Smooth muscle cell (in vitro differentiated cells): ENCODE measurements around the gene B3GNT2. TPM values are rescaled to one million over a fixed set of nuclear protein-coding genes. Genes with fewer than 3 reads are reported as not detected.
A peak's percentile ranks its signal among the peaks of the same experiment; 100 is the strongest.
"Not testable (repeated sequence)": the region's sequence is repeated elsewhere in the genome, so short reads cannot be mapped to it uniquely, and the experiment has no call there.

Experiments used
- DNase-seq: peaks from one replicate; lab custom pipeline; 2025; ENCODE audit not compliant: unreplicated experiment; lab: John Stamatoyannopoulos, UW
- H2AFZ ChIP-seq: fragments of 200-600 bp; sonication (generic); 2 replicates; pipeline ENCODE4 v1.6.0; 2016; ENCODE audit warnings: antibody characterized with exemption, low read depth, mild to moderate bottlenecking
- H3F3A ChIP-seq: fragments of 200-600 bp; sonication (generic); 2 replicates; pipeline ENCODE4 v1.6.0; 2017; ENCODE audit warnings: antibody characterized with exemption, low read depth
- H3K27ac ChIP-seq: fragments of 200-600 bp; sonication (generic); 2 replicates; pipeline ENCODE4 v1.5.1; 2016; ENCODE audit warnings: low read depth, mild to moderate bottlenecking
- H3K27me3 ChIP-seq: fragments of 200-600 bp; sonication (generic); 2 replicates; pipeline ENCODE4 v1.6.1; 2016; ENCODE audit warnings: low read depth, mild to moderate bottlenecking
- H3K36me3 ChIP-seq: fragments of 200-600 bp; sonication (generic); 2 replicates; pipeline ENCODE4 v1.5.1; 2016; ENCODE audit warnings: low read depth
- H3K4me1 ChIP-seq: fragments of 200-600 bp; sonication (generic); 2 replicates; pipeline ENCODE4 v1.5.1; 2016; ENCODE audit warnings: low read depth
- H3K4me2 ChIP-seq: fragments of 200-600 bp; sonication (generic); 2 replicates; pipeline ENCODE4 v1.6.0; 2016; ENCODE audit warnings: mild to moderate bottlenecking
- H3K4me3 ChIP-seq: fragments of 200-600 bp; sonication (generic); 2 replicates; pipeline ENCODE4 v1.5.1; 2016; ENCODE audit warnings: mild to moderate bottlenecking
- H3K79me2 ChIP-seq: fragments of 200-600 bp; sonication (generic); 2 replicates; pipeline ENCODE4 v1.6.0; 2016; ENCODE audit warnings: low read depth, mild to moderate bottlenecking
- H3K9ac ChIP-seq: fragments of 200-600 bp; sonication (generic); 2 replicates; pipeline ENCODE4 v1.6.0; 2016; ENCODE audit warnings: low read depth
- H3K9me3 ChIP-seq: fragments of 200-600 bp; sonication (generic); replicated peaks from 2 replicates; pipeline ENCODE4 v1.5.1; 2016; ENCODE audit warnings: low read depth
- H4K20me1 ChIP-seq: fragments of 200-600 bp; sonication (generic); 2 replicates; pipeline ENCODE4 v1.6.0; 2016; ENCODE audit warnings: low read depth
- CTCF ChIP-seq: fragments of 200-600 bp; sonication (generic); IDR thresholded peaks from 2 replicates; pipeline ENCODE4 v1.5.1; 2017; ENCODE audit warnings: borderline replicate concordance, mild to moderate bottlenecking, antibody characterized with exemption; ENCODE audit not compliant: insufficient read depth, poor library complexity, severe bottlenecking
- WGBS: methylation state at CpG from one replicate; pipeline ENCODE4 v1.1.7; 2016; ENCODE audit warnings: low lambda C conversion rate; 5-methylcytosine and 5-hydroxymethylcytosine counted together
- polyA plus RNA-seq: library from polyadenylated mRNA; unstranded; fragments of >200 nt; fragmentation: Nextera tagmentation; extraction: Ambion mirVana; gene quantifications from 2 replicates; pipeline ENCODE4 v1.2.1, GENCODE V29; 2016
- total RNA-seq: library from RNA; depleted of rRNA; stranded (reverse); fragments of >200 nt; gene quantifications from 2 replicates; pipeline ENCODE4 v1.2.3, GENCODE V29; 2014

The B3GNT2 gene
- total and polyA plus RNA-seq, 2 experiments from 2014 or later = 16.5 to 29.3 TPM

GRCh38 chr2:62264186-62264585 lies 68.3 kb downstream of the B3GNT2 start:
- H3K4me2 ChIP-seq = no peak overlapping the region
- H3K4me1 ChIP-seq = peaks cover 6% of the 10 kb centered on the region
- H3K4me3 ChIP-seq = no peak overlapping the region
- H3K79me2 ChIP-seq = no peaks in the 10 kb centered on the region
- H2AFZ ChIP-seq = no peak overlapping the region
- no peak overlapping the region for H3K9ac ChIP-seq
- H3F3A ChIP-seq = no peaks in the 10 kb centered on the region
- no peaks in the 10 kb centered on the region for H3K36me3 ChIP-seq
- no peaks in the 10 kb centered on the region for H3K9me3 ChIP-seq
- H3K27me3 ChIP-seq = no peaks in the 10 kb centered on the region
- H3K27ac ChIP-seq = no peak overlapping the region
- TF ChIP-seq CTCF = no peak
- whole genome bisulfite sequencing = 63% methylated on average over 3 of the region's 3 CpGs
- H4K20me1 ChIP-seq = no peaks in the 10 kb centered on the region
- no peak for DNase-seq

GRCh38 chr2:62265106-62265505 lies 69.2 kb downstream of the B3GNT2 start:
- Histone ChIP-seq H3K36me3 (no peaks in the 10 kb centered on the region), H3K9me3 (no peaks in the 10 kb centered on the region), H3K9ac (no peak overlapping the region), H3K79me2 (no peaks in the 10 kb centered on the region), H3K4me1 (peaks cover 6% of the 10 kb centered on the region), H4K20me1 (no peaks in the 10 kb centered on the region), H3F3A (no peaks in the 10 kb centered on the region), H3K27me3 (no peaks in the 10 kb centered on the region), H3K27ac (no peak overlapping the region), H2AFZ (no peak overlapping the region), H3K4me3 (no peak overlapping the region), H3K4me2 (no peak overlapping the region)
- 67% methylated on average over 4 of the region's 4 CpGs for WGBS
- TF ChIP-seq CTCF = no peak
- no peak for DNase-seq

- no peak overlapping the region for H2AFZ ChIP-seq
- H3K27ac ChIP-seq = no peak overlapping the region
- TF ChIP-seq CTCF = no peak
- no peaks in the 10 kb centered on the region for H3K27me3 ChIP-seq
- H3K79me2 ChIP-seq = no peaks in the 10 kb centered on the region
- H3K36me3 ChIP-seq = no peaks in the 10 kb centered on the region
- no peak overlapping the region for H3K4me3 ChIP-seq
- DNase-seq = no peak
- H4K20me1 ChIP-seq = no peaks in the 10 kb centered on the region
- no peaks in the 10 kb centered on the region for H3F3A ChIP-seq
- H3K9me3 ChIP-seq = no peaks in the 10 kb centered on the region
- H3K4me1 ChIP-seq = peaks cover 6% of the 10 kb centered on the region
- 56% methylated on average over 6 of the region's 7 CpGs for WGBS
- no peak overlapping the region for H3K9ac ChIP-seq
- peak overlapping the region; percentile 23 for H3K4me2 ChIP-seq
Observed at GRCh38 chr2:62266433-62267038, 70.6 kb downstream of the B3GNT2 start.

GRCh38 chr2:62267696-62268095 lies 71.8 kb downstream of the B3GNT2 start:
- H3K4me2 ChIP-seq = no peak overlapping the region
- H3K9me3 ChIP-seq = no peaks in the 10 kb centered on the region
- no peaks in the 10 kb centered on the region for H3K36me3 ChIP-seq
- H3K4me1 ChIP-seq = peaks cover 6% of the 10 kb centered on the region
- H3K27ac ChIP-seq = no peak overlapping the region
- H3K4me3 ChIP-seq = no peak overlapping the region
- no peaks in the 10 kb centered on the region for H4K20me1 ChIP-seq
- no peak for DNase-seq
- H2AFZ ChIP-seq = no peak overlapping the region
- TF ChIP-seq CTCF = no peak
- H3F3A ChIP-seq = no peaks in the 10 kb centered on the region
- WGBS = 99% methylated on average over 2 of the region's 2 CpGs
- H3K79me2 ChIP-seq = no peaks in the 10 kb centered on the region
- H3K27me3 ChIP-seq = no peaks in the 10 kb centered on the region
- no peak overlapping the region for H3K9ac ChIP-seq

- H3K4me1 ChIP-seq, H3K27ac ChIP-seq, H3K79me2 ChIP-seq, H3F3A ChIP-seq, H3K4me3 ChIP-seq, H4K20me1 ChIP-seq, H2AFZ ChIP-seq, DNase-seq, H3K4me2 ChIP-seq, H3K9ac ChIP-seq, H3K36me3 ChIP-seq, H3K27me3 ChIP-seq, H3K9me3 ChIP-seq: not testable (repeated sequence)
- 86% methylated on average over 4 of the region's 4 CpGs for whole genome bisulfite sequencing
Observed at GRCh38 chr2:62268681-62269188, 72.8 kb downstream of the B3GNT2 start.
